ENCODE results near the gene KCNQ1.

DNA sequence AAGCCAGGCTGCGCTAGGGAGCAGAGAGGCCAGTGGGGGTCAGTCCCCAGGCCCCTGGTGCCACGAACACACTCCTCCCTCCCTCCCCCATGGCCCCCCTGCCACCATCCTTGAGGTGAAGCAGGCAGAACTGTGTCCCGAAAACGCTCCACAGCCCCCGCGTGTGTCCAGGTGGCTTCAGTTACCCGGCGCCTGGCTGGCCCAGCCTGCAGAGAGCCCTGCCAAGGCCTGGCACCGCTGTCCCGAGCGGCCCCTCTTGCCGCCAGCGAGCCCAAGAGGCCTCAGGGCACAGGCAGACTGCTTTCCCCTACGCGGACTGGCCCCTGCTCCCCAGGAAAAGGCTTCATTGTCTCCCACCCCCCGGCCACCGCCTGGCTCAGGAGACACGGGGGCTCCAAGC lies 413.1 kb downstream of the KCNQ1 start:
- TF ChIP-seq POLR2A (IDR thresholded peaks at IDR 0.05; ENCODE audit: low read length) = no peak
- no peak for TF ChIP-seq GATA1 (IDR thresholded peaks at IDR 0.05; ENCODE audit: low read depth, low read length)
